HepG2 (cell line): ENCODE results near the gene MYO1B. TPM values are rescaled to one million over a fixed set of nuclear protein-coding genes. Genes with fewer than 3 reads are reported as not detected.

Source experiments
- CEBPG ChIP-seq: IDR thresholded peaks from 2 replicates; pipeline ENCODE4 v1.6.1; 2016
- CERS6 ChIP-seq: sonication (generic); formaldehyde crosslinking; IDR thresholded peaks from 2 replicates; pipeline ENCODE4 v1.5.0; 2020; ENCODE audit warnings: missing genetic modification reagents
- DNMT3B ChIP-seq: conservative IDR thresholded peaks from 2 replicates; pipeline ENCODE4 v1.6.1; 2016; ENCODE audit warnings: missing biosample characterization, control low read depth
- EEA1 ChIP-seq: sonication (generic); formaldehyde crosslinking; IDR thresholded peaks from 2 replicates; pipeline ENCODE4 v1.5.1; 2020; ENCODE audit warnings: mild to moderate bottlenecking, missing genetic modification reagents, borderline replicate concordance
- ELK4 ChIP-seq: sonication (generic); formaldehyde crosslinking; IDR thresholded peaks from 2 replicates; pipeline ENCODE4 v1.9.0; 2021; ENCODE audit warnings: missing genetic modification reagents, borderline replicate concordance
- FOXO4 ChIP-seq: sonication (generic); formaldehyde crosslinking; conservative IDR thresholded peaks from 2 replicates; pipeline ENCODE4 v1.8.1; 2023; ENCODE audit warnings: missing genetic modification reagents
- HHEX ChIP-seq: IDR thresholded peaks from 2 replicates; pipeline ENCODE4 v1.6.1; 2016; ENCODE audit warnings: control low read depth
- HNF4G ChIP-seq, 2 experiments: sonication (generic) in 1 of 2; formaldehyde crosslinking in 1 of 2; IDR thresholded peaks; 2 replicates each; pipeline versions ENCODE4 v1.4.0 to v1.6.1; 2011 to 2020; ENCODE audit warnings: borderline replicate concordance in 2 of 2, low read depth in 2 of 2, mild to moderate bottlenecking in 2 of 2, low read length in 1 of 2, missing genetic modification reagents in 1 of 2, moderate library complexity in 1 of 2
- HOXA9 ChIP-seq: sonication (generic); formaldehyde crosslinking; IDR thresholded peaks from 2 replicates; pipeline ENCODE4 v1.8.1; 2022; ENCODE audit warnings: missing genetic modification reagents, mild to moderate bottlenecking, moderate library complexity, borderline replicate concordance
- KDM5A ChIP-seq: fragments of 200-600 bp; sonication (generic); IDR thresholded peaks from 2 replicates; pipeline ENCODE4 v1.7.0; 2018; ENCODE audit warnings: antibody characterized with exemption, mild to moderate bottlenecking, low read length, borderline replicate concordance
- MEF2D ChIP-seq: sonication (generic); formaldehyde crosslinking; IDR thresholded peaks from 2 replicates; pipeline ENCODE4 v1.5.1; 2020; ENCODE audit warnings: mild to moderate bottlenecking, missing genetic modification reagents
- NFATC3 ChIP-seq: sonication (generic); formaldehyde crosslinking; IDR thresholded peaks from 2 replicates; pipeline ENCODE4 v1.5.1; 2020; ENCODE audit warnings: mild to moderate bottlenecking, missing genetic modification reagents
- NR0B2 ChIP-seq: sonication (generic); formaldehyde crosslinking; IDR thresholded peaks from 2 replicates; pipeline ENCODE4 v1.4.0; 2020; ENCODE audit warnings: mild to moderate bottlenecking, missing genetic modification reagents
- POLR2AphosphoS2 ChIP-seq: IDR thresholded peaks from 2 replicates; pipeline ENCODE4 v1.6.1; 2011; ENCODE audit warnings: low read depth, low read length, improper control_type of control experiment
- REXO4 ChIP-seq: sonication (generic); formaldehyde crosslinking; IDR thresholded peaks from 2 replicates; pipeline ENCODE4 v1.8.0; 2022; ENCODE audit warnings: missing genetic modification reagents, mild to moderate bottlenecking, borderline replicate concordance
- RXRB ChIP-seq: IDR thresholded peaks from 2 replicates; pipeline ENCODE4 v1.6.1; 2016; ENCODE audit warnings: borderline replicate concordance, missing genetic modification reagents, missing compliant biosample characterization
- SIN3B ChIP-seq: fragments of 150-350 bp; IDR thresholded peaks from 2 replicates; pipeline ENCODE4 v1.6.1; 2014; ENCODE audit warnings: low read length
- SRY ChIP-seq: sonication (generic); formaldehyde crosslinking; IDR thresholded peaks from 2 replicates; pipeline ENCODE4 v1.8.0; 2022; ENCODE audit warnings: mild to moderate bottlenecking, missing genetic modification reagents
- TARDBP ChIP-seq: sonication (generic); formaldehyde crosslinking; IDR thresholded peaks from 2 replicates; pipeline ENCODE4 v1.8.0; 2022; ENCODE audit warnings: mild to moderate bottlenecking, missing genetic modification reagents
- TEAD2 ChIP-seq: sonication (generic); formaldehyde crosslinking; IDR thresholded peaks from 2 replicates; pipeline ENCODE4 v1.9.0; 2021; ENCODE audit warnings: missing genetic modification reagents
- ZBTB3 ChIP-seq: sonication (generic); formaldehyde crosslinking; IDR thresholded peaks from 2 replicates; pipeline ENCODE4 v1.4.0; 2020; ENCODE audit warnings: low read depth, mild to moderate bottlenecking, moderate library complexity, missing genetic modification reagents, borderline replicate concordance
- ZBTB38 ChIP-seq: sonication (generic); formaldehyde crosslinking; IDR thresholded peaks from 2 replicates; pipeline ENCODE4 v1.5.1; 2020; ENCODE audit warnings: mild to moderate bottlenecking, missing genetic modification reagents
- ZFP36 ChIP-seq: fragments of 150-350 bp; IDR thresholded peaks from 2 replicates; pipeline ENCODE4 v1.6.1; 2018; ENCODE audit warnings: borderline replicate concordance, low read length, low read depth; ENCODE audit not compliant: partially characterized antibody
- ZNF251 ChIP-seq: sonication (generic); formaldehyde crosslinking; IDR thresholded peaks from 2 replicates; pipeline ENCODE4 v1.9.0; 2021; ENCODE audit warnings: mild to moderate bottlenecking, missing genetic modification reagents
- ZNF564 ChIP-seq: sonication (generic); formaldehyde crosslinking; IDR thresholded peaks from 2 replicates; pipeline ENCODE4 v1.8.1; 2023; ENCODE audit warnings: mild to moderate bottlenecking, missing genetic modification reagents
- ZNF589 ChIP-seq: sonication (generic); formaldehyde crosslinking; conservative IDR thresholded peaks from 2 replicates; pipeline ENCODE4 v1.8.0; 2022; ENCODE audit warnings: mild to moderate bottlenecking, moderate library complexity, missing genetic modification reagents
- ZNF713 ChIP-seq: sonication (generic); formaldehyde crosslinking; IDR thresholded peaks from 2 replicates; pipeline ENCODE4 v1.4.0; 2020; ENCODE audit warnings: mild to moderate bottlenecking, missing genetic modification reagents
- ZSCAN30 ChIP-seq: sonication (generic); formaldehyde crosslinking; IDR thresholded peaks from 2 replicates; pipeline ENCODE4 v1.5.0; 2020; ENCODE audit warnings: mild to moderate bottlenecking, missing genetic modification reagents
- polyA plus RNA-seq, 8 experiments: library from polyadenylated mRNA; depleted of rRNA in 3 of 8; stranded (reverse) in 7 of 8; unstranded in 1 of 8; fragments of >200 nt; fragmentation: Illumina TruSeq in 4 of 8; extraction: Trizol in 4 of 8; gene quantifications; 2 replicates each; pipeline versions ENCODE4 v1.2.1 to v1.2.3, GENCODE V29; 2011 to 2016; ENCODE audit warnings: low read depth in 4 of 8, missing spikeins in 1 of 8, mixed read lengths in 1 of 8; ENCODE audit not compliant: insufficient read depth in 1 of 8
- total RNA-seq, 5 experiments: library from RNA; depleted of rRNA; stranded (reverse); fragments of >200 nt; fragmentation: Illumina TruSeq; extraction: Trizol; gene quantifications; 2 replicates each; pipeline ENCODE4 v1.2.3, GENCODE V29; 2016; ENCODE audit warnings: low read depth in 1 of 5

The MYO1B gene
- total and polyA plus RNA-seq, 2 of the 13 experiments (the other 11 are each of a cell fraction or from before 2014, with no cell fraction given): 36.9 to 89.8 TPM

- TF ChIP-seq TARDBP: peak; percentile 51; the same call in 1 of the 2 replicates
- no peak for TF ChIP-seq KDM5A
- peak; percentile 34; the same call in 1 of the 2 replicates for TF ChIP-seq HNF4G (IDR thresholded peaks at IDR 0.05; ENCODE audit: borderline replicate concordance, low read depth, low read length)
- peak; percentile 58; the same call in 1 of the 2 replicates for TF ChIP-seq HNF4G (CRISPR knock-in tag; IDR thresholded peaks at IDR 0.05; ENCODE audit: borderline replicate concordance, low read depth)
- TF ChIP-seq ZNF589: no peak
- no peak for TF ChIP-seq ZNF251
- TF ChIP-seq SRY (CRISPR knock-in tag): no peak
- no peak for TF ChIP-seq EEA1 (CRISPR knock-in tag)
- no peak for TF ChIP-seq NR0B2 (CRISPR knock-in tag)
- TF ChIP-seq RXRB (CRISPR knock-in tag): peak; percentile 69; the same call in 1 of the 2 replicates
- no peak for TF ChIP-seq HHEX (CRISPR knock-in tag)
- 0 out of 2 replicates have a peak, but pooled peaks have one; percentile 22 for TF ChIP-seq ZBTB38
- no peak for TF ChIP-seq ZSCAN30 (CRISPR knock-in tag)
- TF ChIP-seq CERS6: no peak
- TF ChIP-seq ZNF713: no peak
- no peak for TF ChIP-seq HOXA9
- no peak for TF ChIP-seq NFATC3 (CRISPR knock-in tag)
- no peak for TF ChIP-seq ZBTB3 (CRISPR knock-in tag)
- TF ChIP-seq FOXO4 (CRISPR knock-in tag): no peak
- no peak for TF ChIP-seq TEAD2 (CRISPR knock-in tag)
- peak; percentile 96; the same call in 1 of the 2 replicates for TF ChIP-seq DNMT3B (CRISPR knock-in tag)
- TF ChIP-seq SIN3B: no peak
- TF ChIP-seq ELK4 (CRISPR knock-in tag): no peak
- TF ChIP-seq CEBPG (CRISPR knock-in tag): peak; percentile 47; the same call in 1 of the 2 replicates
- no peak for TF ChIP-seq POLR2AphosphoS2
- TF ChIP-seq ZFP36: no peak
- peak; percentile 35; the same call in 1 of the 2 replicates for TF ChIP-seq MEF2D (CRISPR knock-in tag)
- no peak for TF ChIP-seq REXO4 (CRISPR knock-in tag)
- TF ChIP-seq ZNF564: peak; percentile 39; the same call in 1 of the 2 replicates
Measured at GRCh38 chr2:191376981-191377629, 131.9 kb downstream of the MYO1B start (continued).
